SIG-M5 treated with dmso at 0.1 percent for 504 hours (cell line): Measurements from ENCODE around the gene SLC6A12.

Experiments used
- DNase-seq: peaks from one replicate; lab custom pipeline; 2025; ENCODE audit not compliant: unreplicated experiment; lab: John Stamatoyannopoulos, UW

The SLC6A12 gene

DNA sequence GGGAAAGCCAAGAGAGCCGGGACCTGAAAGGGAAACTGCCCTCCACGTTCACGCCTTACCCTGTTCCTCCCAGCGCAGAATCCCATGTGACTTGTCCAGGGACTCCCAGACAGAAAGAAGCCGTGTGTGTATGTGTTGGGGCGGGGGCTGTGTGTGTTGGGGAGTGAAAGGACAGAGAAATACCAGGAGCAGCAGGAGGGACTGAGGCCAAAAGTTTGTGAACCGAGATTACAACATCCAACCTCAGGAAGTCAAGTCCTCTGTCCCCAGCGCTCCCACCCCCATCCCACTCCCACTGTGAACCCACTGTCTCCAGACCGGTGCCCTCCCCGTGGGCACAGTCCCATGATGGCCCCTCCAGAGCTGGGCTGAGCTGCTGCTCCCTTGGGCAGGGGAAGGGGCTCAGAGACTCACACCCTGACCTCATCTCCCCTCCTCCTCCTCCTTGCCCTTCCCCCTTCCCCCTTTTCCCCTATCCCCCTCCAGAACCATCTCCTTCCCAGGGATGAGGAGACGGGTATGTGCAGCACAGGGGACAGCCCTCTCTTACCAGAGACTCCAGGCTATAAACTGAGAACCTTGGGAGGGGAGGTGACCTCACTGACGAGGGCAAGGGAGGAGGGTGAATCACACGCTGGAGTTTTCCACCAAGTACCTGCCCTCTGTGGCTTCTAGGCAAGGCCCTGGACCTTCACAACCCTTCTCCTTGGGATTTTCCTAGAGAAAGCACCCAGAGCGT, at the start of gene SLC6A12:
TSS of gene SLC6A12 (minus strand) at position 155 of the 739 bp plus-strand sequence. CDS start 4,171 bp downstream, outside the sequence.
- no peak for DNase-seq

GRCh38 chr12:263574-263973, 49.6 kb upstream of the SLC6A12 start:
- no peak for DNase-seq

GRCh38 chr12:262817-263216, 48.9 kb upstream of the SLC6A12 start, which contains the start of gene SLC6A13:
Gene SLC6A13, minus strand, starts transcription at chr12:262836. Its CDS starts 2,784 bp downstream, at chr12:260052.
- DNase-seq = no peak

GRCh38 chr12:262113-262512, 48.2 kb upstream of the SLC6A12 start:
- no peak for DNase-seq

GRCh38 chr12:257521-258321, 43.8 kb upstream of the SLC6A12 start:
- DNase-seq = no peak

- no peak for DNase-seq
Measured at GRCh38 chr12:256958-257357, 43.0 kb upstream of the SLC6A12 start.

DNA sequence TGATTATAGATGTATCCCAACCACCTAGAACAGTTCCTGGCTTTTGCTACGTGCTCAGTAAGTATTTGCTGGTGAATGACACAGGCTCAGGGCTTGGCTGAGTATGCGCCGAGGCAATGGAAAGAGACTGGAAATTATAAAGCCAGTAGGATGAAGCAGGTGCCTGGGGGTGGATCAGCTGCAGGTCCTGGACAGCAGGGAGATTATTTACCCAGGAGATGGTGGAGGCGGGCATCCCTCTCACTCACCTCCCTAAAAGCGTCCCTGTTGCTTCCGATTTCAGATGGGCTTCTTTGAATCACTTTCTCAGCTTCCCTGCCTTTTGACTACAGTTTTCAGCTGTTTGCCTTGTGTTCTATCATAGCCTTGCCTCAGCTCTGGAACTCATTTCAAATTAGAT, 42.3 kb upstream of the SLC6A12 start:
- no peak for DNase-seq

- no peak for DNase-seq
Measured at GRCh38 chr12:254912-255311, 41.0 kb upstream of the SLC6A12 start.

GRCh38 chr12:254039-254438, 40.1 kb upstream of the SLC6A12 start:
- no peak for DNase-seq

GRCh38 chr12:253116-253831, 39.3 kb upstream of the SLC6A12 start:
- DNase-seq = no peak

DNA sequence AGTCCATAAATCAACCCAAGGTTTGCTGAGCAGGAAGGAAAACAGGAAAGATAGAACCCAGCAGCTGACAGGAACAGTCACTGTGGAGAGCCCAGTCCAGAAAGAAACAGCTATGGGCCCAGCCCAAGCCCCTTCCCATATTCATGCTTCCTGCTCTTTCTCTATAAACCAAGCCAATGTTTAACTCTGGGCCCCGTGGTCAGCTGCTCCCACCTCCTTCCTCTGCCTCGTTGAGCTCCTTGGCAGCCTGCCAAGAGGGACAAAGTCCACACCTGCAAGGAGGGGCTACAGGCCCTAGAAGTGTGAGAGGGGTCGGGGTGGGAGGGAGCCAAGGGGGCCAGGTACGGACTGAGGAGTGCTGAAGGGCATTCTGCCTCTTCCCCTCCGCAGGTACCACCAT, 38.7 kb upstream of the SLC6A12 start:
- no peak for DNase-seq

DNA sequence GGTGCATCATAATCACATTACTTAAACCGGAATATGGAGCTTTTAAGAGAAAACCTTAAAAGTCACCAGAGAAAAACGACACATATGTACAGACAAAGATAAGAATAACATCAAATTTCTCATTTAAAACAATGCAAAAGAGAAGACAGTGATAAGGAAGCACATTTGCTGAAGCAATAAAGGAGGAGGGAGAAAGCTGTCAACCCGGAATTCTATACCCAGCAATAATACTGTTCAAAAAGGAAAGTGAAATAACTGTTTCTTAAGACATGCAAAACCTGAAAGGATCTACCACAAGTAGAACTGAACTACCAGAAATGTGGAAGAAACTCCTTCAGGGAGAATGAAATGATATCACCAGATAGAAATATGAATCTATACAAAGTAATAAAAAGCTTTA, 33.3 kb upstream of the SLC6A12 start:
- DNase-seq = no peak

DNA sequence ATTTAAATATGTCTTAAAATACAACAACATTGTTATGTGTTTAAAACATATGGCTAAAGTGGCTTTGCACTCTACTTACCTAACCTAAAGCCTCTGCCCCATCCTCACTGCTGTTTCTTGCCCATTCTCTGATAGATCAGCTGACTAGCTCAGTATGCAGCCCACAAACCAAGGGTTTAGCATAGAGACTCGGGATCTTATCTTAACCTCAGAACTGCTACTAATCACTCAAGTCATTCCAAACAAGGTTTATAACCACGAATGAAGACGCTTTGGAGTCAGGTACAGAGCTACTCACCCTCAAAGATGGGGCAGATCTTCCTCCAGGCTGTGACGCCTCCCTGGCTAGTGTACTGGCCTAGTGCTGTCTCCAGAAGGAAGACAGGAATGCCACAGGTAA, 29.4 kb upstream of the SLC6A12 start:
- no peak for DNase-seq

DNA sequence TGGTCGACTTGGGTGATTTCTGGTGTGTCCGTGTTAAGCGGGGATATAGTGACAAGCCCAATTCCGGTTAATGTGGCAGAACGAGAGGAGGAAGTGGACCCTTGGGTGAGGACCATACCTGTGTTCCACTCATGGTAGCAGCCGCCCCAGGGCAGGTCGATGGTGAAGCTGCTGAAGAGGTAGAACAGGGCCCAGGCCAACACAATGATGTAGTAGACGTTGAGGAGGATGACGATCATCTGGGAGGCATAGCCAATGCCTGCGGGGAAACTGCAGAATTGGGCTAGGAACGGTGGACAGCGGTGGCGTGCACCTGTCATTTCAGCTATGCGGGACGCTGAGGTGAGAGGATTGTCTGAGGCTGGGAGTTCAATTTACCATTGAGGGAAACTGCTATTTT, 28.5 kb upstream of the SLC6A12 start:
- no peak for DNase-seq

GRCh38 chr12:241266-241665, 27.3 kb upstream of the SLC6A12 start:
- DNase-seq = no peak

GRCh38 chr12:240566-240965, 26.6 kb upstream of the SLC6A12 start:
- no peak for DNase-seq

DNA sequence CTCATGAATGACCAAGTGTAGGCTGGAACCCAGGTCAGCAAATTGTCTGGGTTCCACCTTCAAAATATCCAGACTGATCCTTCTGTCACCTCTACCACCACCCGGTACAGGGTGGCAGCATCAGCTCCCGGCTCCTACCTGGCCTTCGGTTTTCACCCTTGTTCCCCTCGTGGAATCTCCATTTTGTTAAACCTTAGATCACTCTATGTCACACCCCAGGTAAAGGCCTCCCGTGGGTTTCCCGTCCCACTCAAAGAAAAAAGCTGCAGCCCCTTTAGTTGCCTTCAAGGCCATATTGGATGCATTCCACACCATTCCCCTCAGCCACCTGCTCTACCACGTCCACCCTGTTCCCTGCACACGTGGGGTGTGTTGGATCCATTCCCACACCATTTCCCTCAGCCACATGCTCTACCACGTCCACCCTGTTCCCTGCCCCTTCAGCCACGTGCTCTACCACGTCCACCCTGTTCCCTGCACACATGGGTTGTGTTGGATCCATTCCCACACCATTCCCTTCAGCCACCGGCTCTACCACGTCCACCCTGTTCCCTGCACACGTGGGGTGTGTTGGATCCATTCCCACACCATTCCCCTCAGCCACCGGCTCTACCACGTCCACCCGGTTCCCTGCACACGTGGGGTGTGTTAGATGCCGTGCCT, 24.9 kb upstream of the SLC6A12 start:
- no peak for DNase-seq

GRCh38 chr12:238116-238515, 24.2 kb upstream of the SLC6A12 start:
- no peak for DNase-seq

GRCh38 chr12:237026-237815, 23.3 kb upstream of the SLC6A12 start:
- DNase-seq = no peak

DNA sequence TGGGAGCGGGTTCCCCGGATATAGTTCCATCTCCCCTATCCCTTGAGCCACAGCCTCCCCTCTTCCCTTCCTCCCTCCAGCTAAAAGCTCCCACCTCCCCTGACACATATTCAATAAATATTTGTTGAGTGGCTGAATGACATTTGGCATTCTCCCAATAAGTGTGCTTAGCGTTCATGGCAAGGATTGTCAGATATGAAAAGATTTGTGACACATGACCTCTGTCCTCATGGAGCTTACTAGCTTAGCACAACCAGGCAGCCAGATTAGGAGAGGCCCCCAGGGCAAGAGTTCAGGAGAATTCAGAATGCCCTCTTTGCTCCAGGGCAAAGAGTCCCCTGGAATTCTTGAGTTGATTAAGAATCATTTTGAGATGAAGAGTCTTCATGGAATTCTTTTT, 22.5 kb upstream of the SLC6A12 start:
- no peak for DNase-seq
